Putamen (tissue), 1 donor: ENCODE measurements around the gene SCN2A.

ENCODE experiments used
- DNase-seq: peaks from one replicate; pipeline ENCODE4 v3.0.0-alpha.2; 2016; ENCODE audit warnings: low spot score

The SCN2A gene

DNA sequence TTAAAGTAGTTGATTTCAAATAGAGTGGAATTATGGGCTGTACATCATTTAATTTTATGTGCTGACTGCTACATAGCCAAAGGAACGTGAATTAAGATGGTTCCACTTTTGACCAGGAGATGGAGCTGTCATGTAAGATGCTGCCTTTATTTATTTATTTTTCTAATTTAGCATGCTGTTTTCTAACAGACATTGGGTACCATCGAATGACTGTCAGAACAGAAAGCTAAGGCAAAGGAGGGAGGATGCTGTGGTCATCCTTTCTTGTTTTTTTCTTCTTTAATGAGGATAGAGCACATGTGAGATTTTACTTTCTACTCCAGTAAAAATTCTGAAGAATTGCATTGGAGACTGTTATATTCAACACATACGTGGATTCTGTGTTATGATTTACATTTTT lies at the start of gene SCN2A:
Gene SCN2A, plus strand, starts transcription at position 185 of the 400 bp plus-strand sequence. CDS start 56,410 bp downstream, outside the sequence.
- peak; percentile 63 for DNase-seq

DNA sequence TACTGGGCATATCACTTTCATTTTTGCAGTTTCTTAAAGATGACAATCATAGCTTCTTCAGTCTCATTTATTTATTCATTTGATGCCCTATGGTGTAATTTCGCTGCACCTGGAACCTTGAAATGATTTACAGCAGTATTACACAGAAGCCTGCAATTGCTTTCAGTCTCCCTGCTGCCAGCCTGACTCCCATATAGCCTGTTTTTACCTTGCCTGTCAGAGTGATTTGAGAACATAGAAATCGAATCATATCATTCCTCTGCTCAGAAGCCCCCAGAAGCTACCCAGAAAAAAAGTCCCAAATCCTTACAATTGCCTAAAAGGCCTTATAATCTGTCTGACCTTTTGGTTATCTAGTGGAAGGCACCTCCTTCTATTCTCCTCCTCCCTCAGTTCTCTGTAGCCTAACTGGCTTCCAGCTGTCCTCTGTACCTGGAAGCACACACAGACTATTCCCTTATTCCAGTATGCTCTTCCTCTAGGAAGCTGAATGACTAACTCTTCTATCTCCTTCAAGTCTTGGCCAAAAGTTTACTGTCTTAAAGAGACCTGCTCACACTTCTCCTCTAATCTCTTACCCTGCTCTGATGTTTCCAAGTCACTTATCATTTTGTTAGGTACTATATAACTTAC lies 48.0 kb upstream of the SCN2A start:
- DNase-seq: no peak

DNA sequence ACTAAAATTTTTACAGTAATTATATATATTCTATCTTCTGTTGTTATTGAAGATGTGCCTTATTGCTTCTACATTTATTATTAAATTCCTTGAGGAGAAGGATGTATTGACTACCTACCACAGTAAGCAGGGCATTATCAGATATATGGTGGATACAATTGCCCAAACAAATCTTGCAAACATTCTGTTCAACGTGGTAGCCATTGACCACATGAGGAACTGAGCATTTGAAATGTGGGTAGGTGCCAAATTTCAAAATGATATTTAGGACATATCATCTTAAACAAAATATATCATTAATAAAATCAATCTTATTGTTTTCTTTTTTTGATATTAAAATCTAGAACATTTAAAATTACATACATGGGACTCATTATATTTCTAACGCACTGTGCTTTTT lies 46.5 kb upstream of the SCN2A start:
- no peak for DNase-seq

DNA sequence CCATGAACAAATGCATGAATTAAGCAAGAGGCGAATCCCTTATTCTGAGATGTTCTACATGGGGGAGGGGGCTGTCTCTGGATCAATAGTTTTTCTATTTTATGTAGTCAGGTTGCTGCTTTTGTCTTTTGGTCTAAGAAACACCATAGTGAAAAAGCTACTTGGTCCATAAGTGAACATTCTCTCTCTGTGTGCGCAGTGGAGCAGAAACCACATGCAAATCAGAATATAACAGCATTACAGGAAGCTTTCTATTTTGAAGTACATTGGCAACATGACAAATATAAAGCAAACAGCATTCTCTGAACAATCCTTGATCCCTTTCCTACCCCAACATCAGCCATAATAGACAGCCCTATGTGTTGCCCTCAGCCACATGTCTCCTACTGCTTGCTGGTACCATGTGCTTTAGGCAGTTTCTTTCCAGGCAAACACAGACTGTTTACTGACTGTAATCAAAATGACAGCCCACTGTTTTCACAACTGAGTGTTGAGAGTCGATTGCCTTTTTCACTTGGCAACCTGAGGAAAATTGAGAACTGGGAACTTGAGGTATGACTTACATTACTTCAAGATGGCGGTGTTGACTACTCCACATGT lies 45.9 kb upstream of the SCN2A start:
- no peak for DNase-seq

DNA sequence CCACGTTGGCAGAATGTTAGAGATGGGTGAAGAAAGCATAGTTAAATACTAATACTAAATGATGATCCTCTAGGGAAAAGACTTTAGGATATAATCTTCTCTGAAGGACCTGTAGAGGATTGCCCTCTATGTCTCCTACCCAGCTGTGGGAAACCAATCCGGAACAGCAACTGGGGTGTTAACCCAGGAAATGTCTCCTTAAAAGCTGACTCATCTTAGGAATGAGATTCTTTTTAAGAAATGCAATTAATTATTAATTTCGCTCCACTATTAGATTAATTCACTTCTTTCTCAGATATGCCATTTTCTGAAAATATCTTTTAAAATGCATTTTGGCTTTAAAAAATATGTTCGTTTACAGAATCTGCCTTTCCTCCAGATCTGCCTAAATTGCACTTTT lies 42.8 kb upstream of the SCN2A start:
- no peak for DNase-seq

DNA sequence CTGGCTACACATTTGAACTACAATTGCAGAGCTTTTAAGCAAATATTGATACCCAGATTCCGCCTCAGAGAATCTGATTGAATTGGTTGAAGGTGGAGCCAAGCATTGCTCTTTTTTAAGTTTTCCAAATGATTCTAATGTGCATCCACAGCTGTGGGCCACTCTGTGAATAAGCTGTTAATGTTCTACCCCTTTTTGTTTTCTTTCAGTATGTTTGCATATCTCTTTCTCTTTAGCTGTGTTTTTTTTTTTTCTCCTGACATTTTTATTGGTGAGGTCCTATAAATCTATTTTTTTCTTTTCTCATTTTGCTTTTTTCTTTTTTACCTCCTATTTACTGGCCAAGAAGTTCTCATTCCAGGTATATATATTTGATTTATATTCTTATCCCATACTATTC lies 41.9 kb upstream of the SCN2A start:
- DNase-seq: no peak

DNA sequence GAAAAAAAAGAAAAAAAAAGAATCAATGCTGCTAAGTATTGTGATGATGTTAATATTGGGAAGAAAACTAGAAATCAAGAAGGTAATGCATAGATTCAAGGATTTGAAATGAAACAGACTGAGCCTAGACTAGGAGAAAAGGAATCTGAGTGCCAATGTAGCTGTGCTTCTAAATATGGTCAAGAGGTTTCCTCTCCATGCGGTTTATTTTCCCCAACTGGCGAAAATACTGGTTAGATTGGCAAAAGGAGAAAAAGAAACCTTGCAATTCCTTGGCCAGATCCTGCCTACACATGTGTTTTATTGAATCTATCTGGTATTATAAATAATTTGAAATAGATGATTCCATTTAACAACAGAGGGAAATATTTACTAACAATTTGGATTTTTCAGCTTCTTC lies 41.0 kb upstream of the SCN2A start:
- no peak for DNase-seq

DNA sequence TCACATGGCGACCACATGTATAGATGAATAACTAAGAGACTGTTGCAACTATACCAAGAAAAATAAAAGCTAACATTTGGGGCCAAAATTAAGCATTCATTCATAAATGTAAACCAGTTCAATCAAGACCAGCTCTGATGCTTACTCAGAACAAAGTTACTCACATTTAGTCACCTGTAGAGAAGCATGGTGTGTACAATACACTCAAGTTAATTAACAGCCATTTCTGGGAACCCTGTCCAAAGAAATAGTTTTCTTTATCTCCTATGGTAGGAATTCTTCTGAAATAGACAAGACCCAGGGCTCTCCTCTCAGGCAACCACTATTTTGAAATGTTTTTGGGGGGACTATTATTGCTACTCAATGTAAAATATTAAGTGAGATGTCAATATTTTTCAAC lies 37.0 kb upstream of the SCN2A start:
- DNase-seq: no peak

DNA sequence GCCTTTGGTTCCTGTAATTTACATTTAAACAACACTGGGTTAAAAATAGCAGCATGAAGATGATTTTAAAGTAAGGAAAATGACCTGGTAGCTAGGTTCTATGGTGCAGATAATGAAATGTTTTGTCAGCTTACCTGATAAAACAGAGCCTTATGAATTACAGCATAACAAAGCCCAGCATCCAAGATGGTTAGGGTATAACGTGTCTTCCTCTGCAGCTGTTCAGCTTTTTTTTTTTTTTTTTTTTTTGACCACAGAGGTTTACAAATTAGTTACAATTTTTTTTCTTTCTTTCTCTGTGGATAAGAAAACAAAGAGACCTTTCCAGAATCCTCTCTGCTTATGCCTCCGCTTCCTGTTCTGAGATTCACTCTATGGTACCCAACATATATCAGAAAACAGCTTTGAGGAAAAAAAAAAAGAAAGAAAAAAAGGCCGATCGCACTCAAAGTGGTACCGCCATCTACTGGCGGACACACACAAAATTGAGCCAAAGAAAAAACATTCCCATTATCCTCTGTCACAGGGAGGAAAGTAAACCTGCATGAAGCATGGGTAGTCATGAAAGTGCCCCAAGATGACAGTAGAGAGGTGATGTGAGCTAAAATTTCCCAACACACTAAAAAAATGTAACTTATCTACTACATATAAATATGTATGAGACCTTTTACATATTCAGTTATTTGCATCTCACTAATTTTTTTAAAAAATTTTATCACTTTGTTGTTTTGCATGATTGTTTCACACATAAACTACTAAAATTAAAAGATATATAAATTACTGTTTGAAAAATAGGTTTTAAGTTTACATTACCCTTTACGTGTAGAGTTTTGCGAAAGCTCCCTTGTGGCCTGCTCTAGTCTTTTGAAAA lies 35.3 kb upstream of the SCN2A start, which contains the start of gene SCN3A:
Gene SCN3A, minus strand, starts transcription at position 362 of the 871 bp plus-strand sequence. CDS start 27,656 bp downstream, outside the sequence.
- peak; percentile 54 for DNase-seq

DNA sequence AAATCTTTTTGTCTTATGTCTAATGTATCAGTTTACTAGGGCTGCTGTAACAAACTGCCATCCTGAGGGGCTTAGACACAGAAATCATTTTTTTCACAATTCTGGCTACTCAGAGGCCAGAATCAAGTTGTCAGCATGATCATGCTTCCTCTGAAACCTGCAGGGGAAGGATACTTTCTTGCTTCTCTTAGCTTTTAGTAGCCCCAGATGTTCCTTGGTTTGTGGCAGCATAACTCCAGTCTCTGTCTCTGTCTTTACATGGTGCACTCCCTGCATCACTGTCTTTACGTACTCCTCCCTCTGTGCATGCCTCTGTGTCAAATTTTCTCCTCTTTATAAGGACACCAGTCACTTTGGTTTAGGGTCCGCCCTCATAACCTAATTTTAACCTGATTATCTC lies 33.3 kb upstream of the SCN2A start:
- no peak for DNase-seq

DNA sequence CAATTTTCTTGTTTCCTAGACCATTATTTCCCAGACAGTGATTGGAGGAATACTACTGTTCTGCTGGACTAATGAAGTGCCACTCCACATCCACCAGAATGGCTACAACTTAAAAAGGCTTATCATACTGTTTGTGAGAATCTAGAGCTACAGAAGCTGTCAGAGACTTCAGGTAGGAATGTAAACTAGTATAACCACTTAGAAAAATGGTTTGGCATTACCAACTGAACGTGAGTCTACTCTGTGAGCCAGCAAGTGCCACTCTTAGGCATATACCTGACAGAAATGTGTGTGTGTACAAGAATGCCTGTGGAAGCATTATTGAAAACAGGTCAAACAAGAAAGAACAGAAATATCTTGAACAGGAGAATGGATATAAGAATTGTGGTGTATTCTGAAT lies 31.1 kb upstream of the SCN2A start:
- DNase-seq: no peak

DNA sequence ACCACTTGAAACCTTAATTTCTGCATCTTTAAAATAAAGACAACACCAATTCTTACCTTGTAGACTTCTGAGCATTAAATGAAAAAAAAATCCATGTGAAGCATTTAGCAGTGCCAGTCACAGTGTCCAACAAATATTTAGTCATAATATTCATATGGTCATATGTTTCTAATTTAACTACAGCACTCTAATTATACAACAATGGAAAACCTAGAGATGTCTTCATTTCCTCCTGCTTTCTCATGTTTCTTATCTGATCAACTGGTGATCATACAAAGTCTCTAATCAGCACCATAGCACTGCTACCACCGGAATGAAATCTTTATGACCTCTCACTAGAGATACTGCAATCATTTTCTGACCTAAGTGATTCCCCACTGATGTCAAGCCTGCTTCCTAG lies 25.1 kb upstream of the SCN2A start:
- no peak for DNase-seq

DNA sequence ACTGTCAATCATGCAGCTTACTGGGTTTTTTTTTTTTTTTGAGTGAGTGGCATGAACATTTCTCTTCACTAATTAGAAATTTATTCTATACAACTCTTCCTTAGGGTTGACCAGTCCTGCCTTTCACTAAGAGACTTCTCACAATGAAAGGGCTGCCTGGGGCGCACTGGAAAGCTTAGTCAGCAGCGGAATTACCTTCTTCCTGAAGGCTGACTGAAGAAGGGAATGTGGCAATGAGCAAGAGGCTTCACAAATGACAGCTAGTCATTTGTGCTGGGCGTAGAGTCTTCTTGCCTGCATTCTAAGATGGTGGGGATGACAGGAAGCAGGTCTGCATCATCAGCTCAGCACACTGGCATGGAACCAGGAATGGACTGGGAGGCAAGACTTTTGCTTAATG lies 19.7 kb upstream of the SCN2A start:
- no peak for DNase-seq

DNA sequence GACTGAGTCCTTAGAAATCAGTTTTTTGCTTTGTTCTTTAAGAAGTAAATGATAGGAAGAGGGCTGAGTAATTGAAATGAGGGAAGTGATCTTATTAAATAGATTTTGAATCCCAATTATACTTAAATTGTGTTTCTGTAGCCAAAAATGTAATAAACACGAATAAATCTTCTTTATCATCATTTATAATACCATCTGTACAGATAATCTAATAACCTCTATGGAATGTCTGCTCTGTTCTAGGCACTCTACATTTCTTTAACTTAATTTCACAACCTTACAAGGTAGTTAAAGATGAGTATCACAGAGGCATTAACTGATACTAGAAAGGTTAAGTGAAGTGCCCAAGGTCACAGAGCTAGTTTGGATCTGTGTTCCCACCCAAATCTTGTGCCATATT lies 14.3 kb upstream of the SCN2A start:
- no peak for DNase-seq

DNA sequence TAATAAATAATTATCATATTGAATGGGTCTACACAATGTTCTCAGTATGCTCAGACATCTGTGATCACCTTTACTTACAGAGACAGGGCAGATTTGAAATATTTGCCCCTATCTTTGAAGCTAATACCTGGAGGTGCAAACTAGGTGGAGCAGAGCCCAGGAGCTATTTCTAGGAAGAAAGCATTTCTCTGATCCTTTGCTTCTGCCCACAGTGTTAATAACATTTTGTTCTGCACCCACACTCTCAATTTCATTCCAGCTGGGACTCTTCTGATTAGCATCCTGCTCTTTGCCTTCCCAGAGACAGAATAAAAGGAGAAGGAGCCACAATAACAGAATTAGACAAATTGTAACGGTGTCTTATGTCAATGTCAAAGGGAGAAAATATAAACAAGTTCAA lies 11.6 kb upstream of the SCN2A start:
- DNase-seq: peak; percentile 53

DNA sequence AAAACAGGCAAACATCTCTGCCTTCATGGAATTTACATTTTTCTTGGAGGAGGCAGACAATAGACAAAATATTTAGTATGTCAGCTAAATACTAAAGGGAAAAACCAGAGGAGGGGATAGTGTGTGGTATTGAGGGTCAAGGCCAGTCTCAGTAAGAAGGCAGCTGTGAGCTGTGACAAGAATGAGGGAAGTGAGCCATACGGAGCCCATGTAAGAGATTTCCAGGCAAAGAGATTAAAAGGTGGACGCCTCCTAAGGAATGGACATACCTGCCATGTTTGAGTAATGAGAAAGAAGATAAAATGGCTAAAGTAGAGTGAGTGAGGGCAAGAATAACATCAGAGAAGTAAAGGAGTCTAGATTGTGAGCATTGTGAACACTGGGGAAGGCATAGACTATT lies 2.2 kb upstream of the SCN2A start:
- DNase-seq: no peak

DNA sequence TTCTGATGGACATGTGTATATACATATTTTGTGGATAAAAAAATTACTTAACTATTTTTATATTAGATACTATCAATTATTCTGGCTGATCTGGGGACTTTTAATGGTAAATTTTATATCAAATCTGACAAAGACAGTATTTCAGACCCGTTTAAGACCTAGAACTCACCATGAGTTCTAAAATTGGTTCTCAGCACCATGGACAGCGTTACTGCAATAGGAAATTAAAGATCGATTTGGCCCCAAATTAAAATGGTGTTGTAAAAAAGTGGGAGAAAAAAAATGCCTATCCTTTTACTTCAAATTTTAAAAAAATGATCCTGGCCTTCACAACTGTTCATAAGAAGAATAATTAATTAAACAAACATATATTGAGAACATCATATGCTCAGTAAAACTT lies 919 bp upstream of the SCN2A start:
- no peak for DNase-seq

DNA sequence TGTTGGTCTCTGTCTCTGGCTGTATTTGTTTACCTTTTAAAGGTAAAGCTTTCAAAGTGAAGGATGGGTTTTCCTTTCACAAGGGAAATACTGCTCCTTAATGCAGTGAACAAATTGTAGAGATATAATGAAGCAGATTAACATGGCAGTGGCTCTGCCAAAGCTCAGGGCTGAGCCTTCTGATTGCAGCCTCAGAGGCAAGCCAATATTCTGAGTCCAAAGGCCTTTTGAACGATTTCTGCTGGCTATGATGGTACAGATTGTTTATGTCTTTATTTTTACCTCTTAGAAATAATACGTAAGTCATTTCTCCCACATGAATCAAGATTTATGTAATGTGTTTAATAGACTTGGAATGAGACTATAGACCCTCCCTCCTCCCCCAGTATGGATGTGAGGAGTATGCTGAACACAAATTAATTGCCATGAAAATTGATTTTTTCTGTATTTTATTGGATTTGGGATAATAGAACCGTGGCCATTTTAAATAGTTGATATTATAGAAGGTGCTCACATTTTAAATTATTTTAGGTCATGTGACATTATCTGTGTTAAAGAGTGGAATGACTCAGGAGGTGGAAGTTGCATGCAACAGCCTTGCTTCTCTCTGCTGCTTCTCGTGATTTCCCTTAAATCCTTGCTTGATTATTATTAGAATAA lies 772 bp downstream of the SCN2A start:
- peak; percentile 28 for DNase-seq

DNA sequence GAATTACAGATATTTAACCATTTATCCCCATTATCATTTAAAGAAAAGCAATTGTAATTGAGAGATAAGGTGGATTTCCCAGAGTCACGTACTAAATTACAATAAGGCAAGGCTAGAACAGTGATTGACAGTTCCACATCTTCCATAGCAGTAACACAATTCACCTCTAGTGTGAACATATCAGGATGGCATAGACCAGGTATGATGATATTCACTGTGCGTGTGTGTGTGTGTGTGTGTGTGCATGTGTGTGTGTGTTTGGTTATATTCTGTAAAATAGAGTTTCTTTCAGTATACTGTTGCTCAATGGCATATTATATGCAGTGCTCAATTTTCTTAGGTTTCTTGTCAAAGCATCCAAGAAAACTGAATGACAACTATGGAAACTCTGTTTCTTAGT lies 1.7 kb downstream of the SCN2A start:
- DNase-seq: peak; percentile 7

DNA sequence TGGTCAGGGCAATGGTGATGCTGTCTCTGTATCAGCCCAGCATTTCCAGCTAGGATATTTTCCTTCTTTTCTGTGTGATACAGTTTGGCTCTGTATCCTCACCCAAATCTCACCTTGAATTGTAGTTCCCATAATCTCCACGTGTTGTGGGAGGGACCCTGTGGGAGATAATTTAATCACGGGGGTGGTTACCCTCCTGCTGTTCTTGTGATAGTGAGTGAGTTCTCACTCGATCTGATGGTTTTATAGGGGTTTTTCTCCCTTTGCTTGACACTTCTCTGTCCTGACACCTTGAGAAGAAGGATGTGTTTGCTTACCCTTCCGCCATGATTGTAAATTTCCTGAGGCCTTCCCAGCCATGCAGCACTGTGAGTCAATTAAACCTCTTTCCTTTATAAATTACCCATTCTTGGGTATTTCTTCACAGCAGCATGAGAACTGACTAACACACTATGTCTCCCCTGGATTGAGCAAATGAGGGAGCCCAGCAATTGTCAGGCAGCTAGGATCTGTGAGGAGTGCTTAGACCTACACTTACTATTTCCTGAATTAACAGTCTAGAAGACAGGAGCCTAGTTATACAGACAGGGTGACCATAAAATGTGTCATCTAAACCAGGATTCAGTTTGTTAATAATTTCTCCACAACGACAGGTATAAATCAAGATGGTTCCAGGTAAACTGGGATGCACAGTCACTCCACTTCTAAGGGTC lies 6.0 kb downstream of the SCN2A start:
- peak; percentile 11 for DNase-seq

DNA sequence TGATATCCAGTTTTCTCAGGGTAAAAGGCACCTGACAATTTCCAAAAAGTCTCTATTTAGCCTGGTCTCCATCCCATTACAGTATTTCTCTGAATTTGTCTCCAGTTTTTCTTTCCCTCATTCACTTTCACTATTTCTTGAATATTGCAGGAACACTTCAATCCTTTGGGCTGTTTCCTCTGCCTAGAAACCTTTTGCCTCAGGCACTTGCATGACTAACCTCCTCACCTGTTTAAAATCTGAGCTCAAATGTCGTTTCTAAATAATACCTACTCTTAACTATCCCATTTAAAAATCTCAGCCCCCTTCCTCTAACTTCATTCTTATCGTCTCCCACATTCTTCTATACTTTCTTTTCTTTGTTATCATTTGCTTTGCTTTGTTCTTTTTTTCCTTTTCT lies 9.0 kb downstream of the SCN2A start:
- no peak for DNase-seq

DNA sequence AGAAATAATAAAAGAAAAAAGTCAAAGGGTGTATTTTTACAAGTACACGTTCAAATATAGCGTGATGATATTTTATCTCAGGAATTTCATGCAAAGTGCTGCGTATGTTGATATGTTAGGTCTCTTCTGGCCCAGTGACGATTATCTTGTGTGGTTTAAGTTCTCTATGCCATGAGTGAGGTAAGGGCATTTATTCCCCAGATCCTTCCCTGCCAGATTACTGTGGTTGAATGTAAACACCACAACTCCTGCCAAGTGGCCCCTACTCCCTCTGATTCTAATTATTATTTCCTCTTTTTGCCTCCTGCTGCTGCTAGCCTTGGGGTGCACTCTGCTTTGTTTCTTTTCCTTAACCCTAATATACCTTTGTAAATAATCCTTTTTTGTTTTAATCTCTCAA lies 12.2 kb downstream of the SCN2A start:
- DNase-seq: no peak
